Ammon's horn (tissue), 1 donor: Measurements from ENCODE around the gene HHIPL2.
"Not testable (repeated sequence)": the region's sequence is repeated elsewhere in the genome, so short reads cannot be mapped to it uniquely, and the experiment has no call there.

Source experiments
- DNase-seq: peaks from one replicate; pipeline ENCODE4 v3.0.0-alpha.2; 2016; ENCODE audit warnings: low spot score

The HHIPL2 gene

DNA sequence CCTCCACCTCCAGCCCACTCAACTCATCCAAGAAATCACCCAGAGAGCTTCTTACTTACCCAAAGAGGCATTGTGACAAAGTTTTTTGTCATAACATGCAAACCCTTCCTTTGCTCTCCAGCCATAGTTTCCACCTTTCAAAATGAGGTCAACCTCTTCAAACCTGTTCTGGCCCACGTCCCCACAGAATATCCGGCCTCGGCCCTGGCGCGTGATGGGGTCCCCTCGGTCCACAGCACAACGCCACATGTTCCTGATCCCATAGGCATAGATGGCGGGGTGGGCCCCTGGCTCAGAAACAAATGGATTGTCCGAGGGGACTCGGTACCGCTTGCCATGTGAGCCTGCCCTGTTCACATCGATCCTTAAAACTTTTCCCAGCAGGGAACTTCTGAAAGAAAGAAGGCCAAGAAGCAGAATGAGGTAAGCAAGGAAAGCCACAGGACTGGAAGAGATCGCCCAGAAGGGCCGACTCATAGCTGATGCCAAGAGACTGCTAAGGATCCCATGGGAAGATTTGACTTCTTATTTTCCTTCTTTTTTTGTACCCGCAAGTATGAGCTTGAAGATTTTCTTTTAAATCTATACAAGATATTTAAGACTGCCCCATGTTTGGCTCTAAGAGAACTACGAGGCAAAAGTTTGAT lies 7.8 kb downstream of the HHIPL2 start:
- DNase-seq = no peak

DNA sequence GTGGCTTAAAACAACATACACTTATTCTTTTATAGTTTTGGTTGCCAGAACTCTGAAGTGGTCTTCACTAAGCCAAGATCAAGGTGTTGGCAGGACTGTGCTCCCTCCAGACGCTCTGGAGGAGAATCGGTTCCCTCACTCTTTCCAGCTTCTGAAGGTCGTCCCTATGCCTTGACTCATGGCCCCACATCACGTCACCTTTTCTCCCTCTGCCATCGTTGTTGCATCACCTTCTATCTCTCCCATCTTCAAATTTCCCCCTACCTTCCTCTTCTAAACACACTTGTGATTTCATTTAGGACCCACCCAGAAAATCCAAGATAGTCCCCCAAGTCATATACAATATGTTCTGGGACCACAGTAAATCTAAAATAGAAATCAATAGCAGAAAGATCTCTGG lies 12.4 kb downstream of the HHIPL2 start:
- no peak for DNase-seq

DNA sequence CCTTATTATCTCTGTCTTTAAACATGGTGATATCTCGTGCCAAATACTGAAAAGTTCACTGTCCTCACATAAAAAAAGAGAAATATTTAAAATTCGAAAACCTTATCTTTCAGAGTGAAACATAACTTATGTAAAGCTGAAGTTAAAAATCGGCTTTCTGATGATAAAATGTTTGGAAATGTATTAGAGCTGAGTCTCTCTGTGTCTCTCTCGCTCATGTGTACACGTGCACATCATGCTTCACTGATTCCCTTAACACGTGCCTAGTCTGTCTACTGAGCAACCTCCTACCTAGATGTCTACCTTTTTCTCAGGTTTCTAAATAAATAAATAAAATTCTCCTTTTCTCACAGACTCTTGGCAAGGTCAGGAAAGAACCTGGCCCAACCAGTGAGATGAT lies 17.1 kb downstream of the HHIPL2 start:
- no peak for DNase-seq

DNA sequence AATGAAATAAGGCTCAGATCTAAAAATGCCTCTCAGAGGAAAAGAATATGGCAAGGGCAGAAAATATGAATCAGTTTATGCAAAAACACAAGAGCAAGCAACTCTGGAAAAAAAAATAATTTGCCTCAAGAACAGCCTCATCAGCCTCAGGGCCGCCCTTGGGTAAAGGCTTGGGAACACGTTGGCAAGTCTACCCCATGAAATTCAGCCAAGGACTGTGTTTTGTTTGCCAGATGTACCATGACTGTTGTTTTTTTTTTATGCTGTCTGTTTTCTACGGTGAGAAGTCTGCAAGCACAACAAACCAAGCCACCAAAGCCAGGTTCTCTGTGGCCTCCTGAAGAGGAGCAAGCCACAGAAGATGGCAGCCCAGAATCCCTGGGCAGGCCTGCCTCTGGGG lies 18.0 kb downstream of the HHIPL2 start:
- no peak for DNase-seq

DNA sequence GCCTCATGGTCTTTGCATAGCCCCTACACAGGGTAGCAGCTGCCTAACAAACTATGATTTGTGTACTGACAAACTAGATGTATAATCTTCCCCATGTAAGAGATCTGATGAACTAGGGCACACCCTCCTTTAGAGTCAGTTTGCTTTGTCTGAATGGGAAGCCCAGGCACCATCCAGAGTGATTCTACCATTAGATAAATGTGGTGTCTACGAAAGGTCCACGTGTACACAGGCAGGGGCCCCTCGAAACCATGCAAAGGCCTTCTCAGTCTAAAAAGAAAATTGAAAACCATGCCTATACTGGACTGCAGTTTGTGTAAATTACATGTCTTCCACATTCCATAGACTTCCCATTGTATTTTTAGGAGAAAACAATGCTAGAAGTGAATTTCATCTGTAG lies 18.7 kb downstream of the HHIPL2 start:
- no peak for DNase-seq

DNA sequence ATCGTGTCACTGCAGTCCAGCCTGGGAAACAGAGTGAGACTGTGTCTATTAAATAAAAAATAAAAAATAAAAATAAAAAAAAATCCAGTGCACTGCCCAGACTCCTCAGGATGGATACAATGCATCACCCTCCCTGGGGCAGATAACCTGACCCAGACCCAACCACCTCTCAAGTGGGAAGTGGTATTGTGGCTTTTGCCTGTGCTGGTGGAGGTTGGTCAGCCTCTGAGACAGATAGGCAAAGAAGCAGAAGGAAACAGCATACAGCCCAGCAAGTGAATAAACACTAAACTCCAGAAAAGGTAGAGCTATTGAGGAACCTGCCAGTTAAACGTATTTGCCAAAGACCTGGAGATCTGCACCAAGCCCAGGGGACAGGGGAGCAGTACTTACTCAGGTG lies 22.0 kb downstream of the HHIPL2 start:
- DNase-seq = no peak

DNA sequence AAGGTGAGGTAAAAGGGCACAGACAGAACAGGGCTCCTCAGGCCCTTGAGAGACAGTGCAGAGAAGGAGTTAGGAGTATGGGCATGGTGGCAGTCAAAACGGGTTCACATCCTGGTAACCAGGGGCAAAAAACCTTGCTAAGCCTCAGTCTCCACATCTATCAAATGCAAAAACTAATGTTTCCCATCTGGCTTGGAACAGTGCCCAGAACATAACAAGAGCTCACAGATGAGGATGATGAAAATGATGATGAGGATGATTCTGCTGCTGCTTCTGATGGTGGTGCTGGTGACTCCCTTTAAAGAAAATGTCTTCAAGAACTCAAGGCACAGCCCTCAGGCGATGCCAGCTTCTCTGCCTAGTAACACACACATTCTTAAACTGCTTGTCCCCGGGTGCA lies 24.1 kb downstream of the HHIPL2 start:
- DNase-seq = peak; percentile 27

DNA sequence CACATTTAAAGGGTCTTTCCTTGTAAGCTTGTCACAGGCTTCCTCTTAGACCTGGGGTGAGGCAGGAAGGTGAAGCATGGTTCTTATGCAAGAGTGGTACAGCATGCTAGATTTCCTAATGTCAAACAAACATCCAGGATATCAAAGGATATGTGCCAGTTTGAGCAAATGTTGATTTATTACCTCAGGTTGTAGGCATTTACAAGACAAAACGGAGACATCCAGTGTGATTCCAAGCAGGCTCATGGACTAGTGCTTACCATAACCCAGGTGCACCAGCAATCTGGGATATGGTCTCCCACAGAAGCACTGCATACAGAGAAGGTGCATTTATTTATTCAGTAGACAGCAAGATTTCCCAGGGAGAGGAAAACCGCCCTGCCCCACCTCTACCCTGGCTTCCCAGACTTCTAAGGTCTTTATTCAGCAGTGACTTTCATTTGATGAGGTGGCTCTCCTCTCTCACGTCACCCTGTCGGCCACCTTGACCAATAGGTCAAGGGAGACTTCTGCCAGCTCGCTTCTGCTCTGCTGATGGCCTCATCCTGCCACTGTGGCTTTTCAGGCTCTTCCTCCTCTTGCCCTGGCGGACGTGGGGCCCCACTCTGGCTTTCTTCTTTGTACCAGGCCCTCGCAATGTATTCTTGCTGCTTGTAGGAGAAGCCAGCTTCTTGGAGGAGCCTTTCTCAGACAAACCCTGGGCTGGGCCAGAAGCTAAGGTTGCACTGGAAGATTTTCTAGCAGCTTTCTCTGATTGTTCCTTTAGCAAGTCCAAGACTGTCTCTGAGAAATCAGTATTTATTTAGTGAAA lies 25.6 kb downstream of the HHIPL2 start:
- no peak for DNase-seq

DNA sequence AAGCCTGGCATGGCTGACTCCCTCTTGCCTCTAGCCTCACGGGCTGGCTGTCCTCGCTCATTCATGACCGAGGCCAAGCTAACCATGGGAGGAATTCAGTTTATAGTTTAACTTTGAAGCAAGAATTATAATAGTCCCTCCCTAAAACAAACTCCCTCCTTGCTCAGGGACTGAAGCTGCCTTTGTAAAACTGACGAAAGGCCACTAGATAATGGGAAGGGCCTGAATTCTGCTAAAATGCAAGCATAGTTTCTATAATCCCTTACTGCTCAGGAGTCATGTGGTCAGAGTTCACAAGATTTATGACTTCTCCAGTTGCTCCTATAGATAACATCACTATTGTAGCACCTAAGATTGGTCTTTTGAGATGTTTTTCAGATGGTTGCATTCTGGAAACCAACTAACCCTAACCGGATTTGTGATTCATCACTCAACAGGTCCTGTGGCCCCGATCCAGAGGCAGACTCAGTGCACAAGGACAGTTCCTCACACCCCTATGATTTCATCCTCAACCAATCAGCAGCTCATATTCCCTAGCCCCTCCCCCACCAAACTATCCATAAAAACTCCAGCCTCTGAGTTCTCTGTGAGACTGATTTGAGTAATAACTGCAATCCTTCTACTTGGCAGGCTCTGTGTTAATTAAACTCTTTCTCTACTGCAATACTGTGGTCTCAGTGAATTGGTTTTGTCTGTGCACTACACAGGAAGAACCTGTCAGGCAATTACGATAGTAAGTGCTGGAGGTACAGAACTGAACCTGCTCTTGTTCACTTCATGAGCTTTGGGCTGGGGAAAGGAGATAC lies 26.4 kb downstream of the HHIPL2 start:
- DNase-seq = no peak

DNA sequence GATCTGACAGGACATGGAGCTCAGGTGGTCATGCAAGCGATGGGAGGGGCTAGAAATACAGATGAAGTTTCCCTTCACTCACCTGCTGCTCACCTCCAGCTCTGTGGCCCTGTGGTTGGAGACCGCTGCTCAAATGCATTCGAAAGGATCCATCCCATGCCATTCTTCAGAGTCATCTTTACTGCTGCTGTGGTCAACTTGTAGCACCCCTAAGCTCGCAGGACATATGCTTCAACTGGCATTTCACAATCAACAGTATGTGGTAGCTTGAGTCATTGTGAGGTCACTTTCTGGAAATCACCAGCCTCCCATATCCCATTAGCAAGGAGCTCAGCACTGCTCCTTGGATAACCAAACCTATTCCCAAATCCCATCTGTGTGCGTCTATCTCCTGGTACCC lies 58.4 kb downstream of the HHIPL2 start:
- not testable (repeated sequence) for DNase-seq

DNA sequence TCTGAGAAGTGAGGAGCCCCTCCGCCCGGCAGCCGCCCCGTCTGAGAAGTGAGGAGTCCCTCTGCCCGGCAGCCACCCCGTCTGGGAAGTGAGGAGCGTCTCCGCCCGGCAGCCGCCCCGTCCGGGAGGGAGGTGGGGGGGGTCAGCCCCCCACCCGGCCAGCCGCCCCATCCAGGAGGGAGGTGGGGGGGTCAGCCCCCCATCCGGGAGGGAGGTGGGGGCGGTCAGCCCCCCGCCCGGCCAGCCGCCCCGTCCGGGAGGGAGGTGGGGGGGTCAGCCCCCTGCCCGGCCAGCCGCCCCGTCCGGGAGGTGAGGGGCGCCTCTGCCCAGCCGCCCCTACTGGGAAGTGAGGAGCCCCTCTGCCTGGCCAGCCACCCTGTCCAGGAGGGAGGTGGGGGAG lies 60.1 kb downstream of the HHIPL2 start:
- not testable (repeated sequence) for DNase-seq

DNA sequence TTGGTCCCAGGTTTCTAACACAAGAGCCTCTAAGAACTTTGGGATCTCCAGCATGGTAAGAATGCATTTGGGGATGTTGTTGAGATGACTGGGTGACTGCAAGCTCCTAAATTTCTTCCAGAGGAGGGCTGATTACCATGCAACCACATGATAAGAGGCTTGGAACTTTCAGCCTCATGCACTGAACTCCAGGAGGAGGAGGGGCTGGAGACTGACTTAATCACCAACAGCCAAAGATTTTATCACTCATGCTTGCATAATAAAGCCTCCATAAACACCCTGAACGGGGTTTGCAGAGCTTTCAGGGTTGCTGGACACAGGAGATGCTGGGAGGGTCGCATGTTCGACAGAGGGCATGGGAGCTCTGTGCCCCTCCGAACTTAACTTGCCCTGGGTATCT lies 63.9 kb downstream of the HHIPL2 start:
- not testable (repeated sequence) for DNase-seq

DNA sequence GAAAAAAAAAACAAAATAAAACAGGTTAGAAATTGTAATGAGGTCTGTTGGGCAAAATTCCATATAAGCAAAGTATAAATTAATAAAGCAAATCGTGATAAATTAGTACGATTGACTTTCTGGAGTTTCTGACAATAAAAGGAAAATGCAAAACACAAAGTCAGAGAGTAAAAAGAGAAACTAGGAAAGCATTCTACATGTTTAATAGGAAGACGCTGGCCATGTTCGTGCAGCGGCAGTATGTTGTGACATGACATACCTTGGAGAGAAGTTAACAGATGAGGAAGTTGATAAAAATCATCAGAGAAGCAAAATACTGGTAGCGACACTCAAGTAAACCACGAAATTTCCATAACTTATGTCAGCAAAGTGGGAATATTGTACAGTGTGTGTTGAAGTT lies 68.3 kb downstream of the HHIPL2 start:
- not testable (repeated sequence) for DNase-seq

DNA sequence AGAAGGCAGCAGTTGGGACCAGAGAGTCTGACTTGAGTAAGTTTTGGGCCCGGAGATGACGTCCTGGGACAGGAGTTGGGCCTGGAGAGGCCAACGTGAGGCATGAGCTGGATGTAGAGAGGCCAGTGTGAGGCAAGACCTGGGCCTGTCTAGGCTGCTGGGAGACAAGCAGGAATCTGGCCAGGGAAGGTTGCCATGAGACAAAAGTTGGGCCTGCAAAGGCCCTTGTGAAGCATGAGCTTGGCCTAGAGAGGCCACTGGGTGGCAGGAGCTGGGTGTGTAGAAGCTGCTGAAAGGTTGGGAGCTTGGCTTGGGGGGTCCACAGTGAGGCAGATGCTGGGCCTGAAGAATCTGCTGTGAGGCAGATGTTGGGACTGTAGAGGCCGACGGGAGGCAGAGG lies 71.5 kb downstream of the HHIPL2 start:
- DNase-seq = not testable (repeated sequence)

DNA sequence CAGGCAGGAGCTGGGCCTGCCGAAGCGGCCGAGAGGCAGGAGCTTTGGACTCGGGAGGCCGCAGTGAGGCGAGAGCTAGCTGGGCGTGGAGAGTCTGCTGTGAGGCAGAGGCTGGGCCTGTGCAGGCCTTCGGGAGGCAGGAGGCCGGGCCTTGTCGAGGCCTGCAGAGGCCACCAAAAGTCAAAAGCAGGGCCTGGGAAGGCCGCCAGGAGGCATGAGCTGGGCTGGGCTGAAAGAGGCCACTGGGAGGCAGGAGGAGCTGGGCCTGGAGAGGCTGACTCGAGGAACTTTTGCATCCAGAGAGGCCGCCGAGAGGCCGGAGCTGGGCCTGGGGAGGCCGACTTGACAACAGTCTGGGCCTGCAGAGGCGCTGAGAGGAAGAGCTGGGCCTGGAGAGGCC lies 74.2 kb downstream of the HHIPL2 start:
- DNase-seq = not testable (repeated sequence)

DNA sequence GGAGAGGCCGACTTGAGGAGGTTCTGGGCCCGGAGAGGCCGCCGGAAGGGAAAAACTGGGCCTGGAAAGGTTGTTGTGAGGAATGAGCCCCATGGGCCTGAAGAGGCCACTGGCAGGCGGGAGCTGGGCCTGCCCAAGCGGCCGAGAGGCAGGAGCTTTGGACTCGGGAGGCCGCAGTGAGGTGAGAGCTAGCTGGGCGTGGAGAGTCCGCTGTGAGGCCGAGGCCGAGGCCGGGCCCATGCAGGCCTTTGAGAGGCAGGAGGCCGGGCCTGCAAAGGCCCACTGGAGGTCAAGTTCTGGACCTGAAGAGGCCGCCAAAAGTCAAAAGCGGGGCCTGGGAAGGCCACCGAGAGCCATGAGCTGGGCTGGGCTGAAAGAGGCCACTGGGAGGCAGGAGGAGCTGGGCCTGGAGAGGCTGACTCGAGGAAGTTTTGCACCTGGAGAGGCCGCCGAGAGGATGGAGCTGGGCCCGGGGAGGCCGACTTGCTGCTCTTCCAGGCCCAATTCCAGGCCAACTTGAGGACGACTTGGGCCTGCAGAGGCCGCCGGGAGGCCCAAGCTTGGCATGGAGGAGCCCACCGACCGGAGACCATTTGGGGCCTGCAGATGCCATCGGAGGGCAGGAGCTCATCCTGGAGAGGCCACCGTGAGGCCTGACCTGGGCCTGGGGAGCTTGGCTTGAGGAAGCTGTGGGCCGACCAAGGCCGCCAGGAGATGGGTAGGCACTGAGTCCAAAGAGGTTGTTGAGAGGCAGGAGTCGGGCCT lies 74.9 kb downstream of the HHIPL2 start:
- DNase-seq = not testable (repeated sequence)
